Bronchial epithelial cell (primary cell): ENCODE measurements around the gene IFTAP. TPM values are rescaled to one million over a fixed set of nuclear protein-coding genes. Genes with fewer than 3 reads are reported as not detected.
A peak's percentile ranks its signal among the peaks of the same experiment; 100 is the strongest.

Experiments
- DNase-seq: peaks from one replicate; pipeline ENCODE4 v3.0.0-alpha.2; 2010; ENCODE audit warnings: low read depth
- FAIRE-seq: peaks from 2 replicates; lab custom pipeline; 2011; peaks lifted over from hg19 to GRCh38; lab: Jason Lieb, UNC
- H3K27me3 ChIP-seq: 2 replicates; pipeline ENCODE4 v1.5.1; 2011; ENCODE audit warnings: low read length; ENCODE audit not compliant: control insufficient read depth, insufficient read depth
- H3K36me3 ChIP-seq: 2 replicates; pipeline ENCODE4 v1.5.1; 2011; ENCODE audit warnings: low read length; ENCODE audit not compliant: control insufficient read depth, insufficient read depth
- H3K4me3 ChIP-seq: 2 replicates; pipeline ENCODE4 v1.5.1; 2011; ENCODE audit warnings: mild to moderate bottlenecking, low read depth, low read length, control low read depth
- total RNA-seq: library from RNA; depleted of rRNA; stranded (reverse); fragments of >200 nt; gene quantifications from 2 replicates; pipeline ENCODE4 v1.2.1, GENCODE V29; 2014
- TF ChIP-seq, protein P1 (sequence below): IDR thresholded peaks from 2 replicates; pipeline ENCODE4 v1.5.1; 2011; ENCODE audit warnings: mild to moderate bottlenecking, moderate library complexity, low read length, control low read depth, inconsistent platforms; ENCODE audit not compliant: insufficient read depth, severe bottlenecking

Gene IFTAP
- total RNA-seq, 1 donor from 2014 or later: 16.1 TPM

DNA sequence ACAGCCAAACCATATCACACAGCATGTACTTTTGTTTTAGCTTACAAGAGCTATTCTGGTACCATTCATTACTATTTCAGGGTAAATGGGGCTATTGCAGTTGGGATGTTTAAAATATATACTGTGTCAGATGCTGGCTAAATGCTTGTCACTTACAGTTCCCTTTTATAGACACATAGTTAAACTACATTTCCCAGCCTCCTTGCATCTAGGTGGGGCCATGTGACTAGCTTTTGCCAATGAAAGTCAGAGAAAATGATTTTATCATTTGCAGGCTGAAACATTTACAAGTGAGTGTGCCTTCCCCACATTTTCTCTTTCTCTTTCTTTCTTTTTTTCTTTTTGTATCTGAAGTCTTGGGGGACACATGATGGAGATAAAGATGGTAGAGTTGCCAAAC is 7.8 kb upstream of the IFTAP start:
- Histone ChIP-seq H3K27me3 (no peaks in the 10 kb centered on the region), H3K36me3 (no peaks in the 10 kb centered on the region), H3K4me3 (no peak overlapping the region)
- DNase-seq (no peak), FAIRE-seq (no peak)
- TF ChIP-seq, protein P1, sequence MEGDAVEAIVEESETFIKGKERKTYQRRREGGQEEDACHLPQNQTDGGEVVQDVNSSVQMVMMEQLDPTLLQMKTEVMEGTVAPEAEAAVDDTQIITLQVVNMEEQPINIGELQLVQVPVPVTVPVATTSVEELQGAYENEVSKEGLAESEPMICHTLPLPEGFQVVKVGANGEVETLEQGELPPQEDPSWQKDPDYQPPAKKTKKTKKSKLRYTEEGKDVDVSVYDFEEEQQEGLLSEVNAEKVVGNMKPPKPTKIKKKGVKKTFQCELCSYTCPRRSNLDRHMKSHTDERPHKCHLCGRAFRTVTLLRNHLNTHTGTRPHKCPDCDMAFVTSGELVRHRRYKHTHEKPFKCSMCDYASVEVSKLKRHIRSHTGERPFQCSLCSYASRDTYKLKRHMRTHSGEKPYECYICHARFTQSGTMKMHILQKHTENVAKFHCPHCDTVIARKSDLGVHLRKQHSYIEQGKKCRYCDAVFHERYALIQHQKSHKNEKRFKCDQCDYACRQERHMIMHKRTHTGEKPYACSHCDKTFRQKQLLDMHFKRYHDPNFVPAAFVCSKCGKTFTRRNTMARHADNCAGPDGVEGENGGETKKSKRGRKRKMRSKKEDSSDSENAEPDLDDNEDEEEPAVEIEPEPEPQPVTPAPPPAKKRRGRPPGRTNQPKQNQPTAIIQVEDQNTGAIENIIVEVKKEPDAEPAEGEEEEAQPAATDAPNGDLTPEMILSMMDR: no peak

DNA sequence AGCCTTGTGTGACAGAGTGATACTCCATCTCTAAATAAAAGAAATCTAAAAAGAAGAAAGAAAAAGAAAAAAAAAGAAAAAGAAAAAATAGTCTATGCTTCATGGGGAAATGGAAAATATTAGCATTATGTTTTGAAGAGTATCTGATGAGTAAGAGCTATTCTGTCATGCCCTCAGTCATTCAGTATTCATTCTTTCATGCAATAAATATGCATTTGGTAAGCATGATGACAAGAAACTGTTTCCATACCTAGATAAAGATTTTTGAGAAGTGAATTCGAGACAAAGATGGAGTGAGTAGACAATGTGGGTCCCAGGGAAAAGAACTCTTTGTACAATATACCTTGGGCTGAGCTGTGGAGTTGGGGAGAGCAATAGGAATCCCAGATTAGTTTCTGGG is 6.2 kb upstream of the IFTAP start:
- H3K27me3 ChIP-seq: no peaks in the 10 kb centered on the region
- DNase-seq (peak; percentile 8), FAIRE-seq (no peak)
- H3K4me3 ChIP-seq: no peak overlapping the region
- TF ChIP-seq, protein P1: no peak
- no peaks in the 10 kb centered on the region for H3K36me3 ChIP-seq

DNA sequence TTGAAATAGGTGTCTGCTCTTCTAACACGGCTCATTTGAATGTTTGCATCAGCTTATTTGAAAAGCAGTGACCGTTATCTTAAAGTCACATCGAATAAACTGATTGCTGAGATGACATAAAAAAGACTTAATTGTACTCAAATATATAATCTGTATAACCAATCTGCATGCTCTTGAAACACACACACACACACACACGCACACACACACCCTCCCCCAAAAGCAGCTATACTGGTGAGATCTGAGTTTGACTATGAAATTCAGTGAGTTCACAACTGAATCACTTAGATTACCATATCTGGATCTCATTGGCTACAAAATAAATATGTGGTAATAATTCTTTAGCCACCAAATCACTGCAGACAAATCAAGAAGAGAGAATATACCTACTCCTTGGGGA is 3.8 kb upstream of the IFTAP start:
- FAIRE-seq: no peak

DNA sequence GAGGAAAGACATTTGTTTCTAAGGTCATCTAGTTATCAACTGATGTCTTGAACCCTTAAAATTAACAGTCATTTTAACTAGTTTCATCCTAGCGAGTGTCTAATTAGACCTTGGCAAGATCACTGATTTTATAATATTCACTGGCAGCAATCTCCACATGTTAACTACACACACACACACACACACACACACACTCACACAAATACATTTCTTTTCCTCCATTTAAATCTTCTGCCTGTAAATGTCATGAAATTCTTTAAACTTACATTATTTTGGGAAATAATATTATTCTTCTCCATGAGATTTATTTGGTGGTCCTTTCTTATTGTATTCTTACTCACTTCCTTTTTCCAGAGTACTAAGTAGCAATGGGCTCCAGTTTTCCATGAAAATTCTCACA is 2.9 kb upstream of the IFTAP start:
- no peak for FAIRE-seq
- no peak for DNase-seq
- Histone ChIP-seq H3K27me3 (no peaks in the 10 kb centered on the region), H3K36me3 (no peaks in the 10 kb centered on the region), H3K4me3 (no peak overlapping the region)
- TF ChIP-seq, protein P1: no peak

More for the DNA sequence above, 3.8 kb upstream of the IFTAP start:
- no peak overlapping the region for H3K4me3 ChIP-seq
- TF ChIP-seq, protein P1: no peak
- no peaks in the 10 kb centered on the region for H3K27me3 ChIP-seq
- H3K36me3 ChIP-seq: no peaks in the 10 kb centered on the region
- no peak for DNase-seq

DNA sequence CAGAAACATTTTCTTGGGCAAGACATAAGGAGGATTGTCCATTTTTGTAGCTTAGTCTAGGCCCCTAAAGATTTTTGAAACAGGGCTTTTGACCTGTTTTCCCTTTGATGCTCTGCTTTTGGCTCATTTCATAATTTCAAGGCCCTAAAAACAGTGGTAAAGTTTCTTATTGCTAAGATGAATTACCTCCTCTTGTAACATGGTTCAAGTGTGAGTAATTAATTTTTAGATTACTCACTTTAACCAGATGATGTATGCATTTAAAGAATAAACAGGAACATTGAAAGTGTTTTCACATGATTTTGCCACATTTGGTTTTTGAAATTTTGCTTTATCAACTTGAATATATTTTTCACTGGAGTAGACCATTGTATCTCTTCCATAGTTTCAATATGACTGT is 2.6 kb downstream of the IFTAP start:
- TF ChIP-seq, protein P1: no peak
- Histone ChIP-seq H3K27me3 (no peaks in the 10 kb centered on the region), H3K4me3 (no peak overlapping the region), H3K36me3 (no peaks in the 10 kb centered on the region)
- DNase-seq (no peak), FAIRE-seq (no peak)

DNA sequence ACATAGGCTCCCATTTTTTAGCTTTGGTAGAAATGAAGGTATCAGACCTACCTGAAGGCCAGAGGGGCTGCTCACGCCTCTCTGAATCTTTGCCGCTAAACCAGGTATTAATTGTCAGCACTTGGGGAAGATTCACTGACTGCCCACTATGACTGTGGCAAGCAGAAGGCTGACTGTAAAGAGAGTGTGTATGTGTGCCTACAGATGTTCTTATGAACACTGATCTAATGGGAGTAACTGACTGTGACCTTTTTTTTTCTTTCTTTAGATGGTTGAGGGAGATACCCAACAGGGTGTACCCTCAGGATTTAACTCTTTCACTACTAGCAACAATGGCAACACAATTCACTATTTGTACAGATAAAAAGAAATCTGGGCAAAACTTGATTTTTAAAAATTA is 3.7 kb downstream of the IFTAP start, which contains the start of gene RAG2:
Gene RAG2 (minus strand): TSS at position 186 of the 400 bp plus-strand sequence. CDS start 4,068 bp downstream, outside the sequence.
- DNase-seq: no peak
- Histone ChIP-seq H3K4me3 (no peak within 1 kb of the TSS), H3K36me3 (no peaks in the 10 kb centered on the region), H3K27me3 (no peaks in the 10 kb centered on the region)
- FAIRE-seq: no peak
- TF ChIP-seq, protein P1: no peak
